Keratinocyte (primary cell): ENCODE data around the gene C7orf25. TPM values are rescaled to one million over a fixed set of nuclear protein-coding genes. Genes with fewer than 3 reads are reported as not detected.

ENCODE experiments used
- DNase-seq: peaks from one replicate; pipeline ENCODE4 v3.0.0-alpha.2; 2011; ENCODE audit warnings: low read depth, missing footprints, low spot score
- FAIRE-seq: peaks from 2 replicates; lab custom pipeline; 2011; peaks lifted over from hg19 to GRCh38; lab: Jason Lieb, UNC
- H2AFZ ChIP-seq: 2 replicates; pipeline ENCODE4 v1.6.0; 2012; ENCODE audit warnings: low read length, control low read depth, inconsistent platforms; ENCODE audit not compliant: control insufficient read depth
- H3K27ac ChIP-seq: 2 replicates; pipeline ENCODE4 v1.5.1; 2011; ENCODE audit warnings: low read length; ENCODE audit not compliant: control insufficient read depth, insufficient read depth
- H3K27me3 ChIP-seq: 3 replicates; pipeline ENCODE4 v1.6.0; 2011; ENCODE audit warnings: low read length; ENCODE audit not compliant: control insufficient read depth, insufficient read depth; ENCODE audit errors: extremely low read depth
- H3K36me3 ChIP-seq, 2 experiments: 2 replicates in 1 of 2; 3 replicates in 1 of 2; pipeline ENCODE4 v1.5.1; 2011; ENCODE audit warnings: low read length in 2 of 2, mild to moderate bottlenecking in 1 of 2; ENCODE audit not compliant: control insufficient read depth in 2 of 2, insufficient read depth in 2 of 2; ENCODE audit errors: extremely low read depth in 1 of 2
- H3K4me1 ChIP-seq: 3 replicates; pipeline ENCODE4 v1.5.1; 2011; ENCODE audit warnings: low read length; ENCODE audit not compliant: control insufficient read depth, insufficient read depth; ENCODE audit errors: extremely low read depth
- H3K4me2 ChIP-seq: 3 replicates; pipeline ENCODE4 v1.6.0; 2011; ENCODE audit warnings: low read depth, low read length; ENCODE audit not compliant: control insufficient read depth, insufficient read depth; ENCODE audit errors: extremely low read depth
- H3K4me3 ChIP-seq, 3 experiments: fragments of 200-600 bp in 1 of 3; sonication (generic) in 1 of 3; 2 replicates in 2 of 3; 3 replicates in 1 of 3; pipeline ENCODE4 v1.5.1; 2011 to 2016; ENCODE audit warnings: low read length in 3 of 3, mild to moderate bottlenecking in 3 of 3, control low read depth in 2 of 3, inconsistent platforms in 1 of 3, low read depth in 1 of 3, mixed read lengths in 1 of 3, mixed run types in 1 of 3, moderate library complexity in 1 of 3; ENCODE audit not compliant: control insufficient read depth in 2 of 3, insufficient read depth in 2 of 3; ENCODE audit errors: extremely low read depth in 1 of 3
- H3K79me2 ChIP-seq: 2 replicates; pipeline ENCODE4 v1.6.0; 2012; ENCODE audit warnings: low read length; ENCODE audit not compliant: control insufficient read depth, insufficient read depth
- H3K9ac ChIP-seq: 3 replicates; pipeline ENCODE4 v1.6.0; 2011; ENCODE audit warnings: low read length; ENCODE audit not compliant: control insufficient read depth, insufficient read depth; ENCODE audit errors: extremely low read depth
- H3K9me1 ChIP-seq: 3 replicates; pipeline ENCODE4 v1.6.0; 2011; ENCODE audit warnings: low read length; ENCODE audit not compliant: control insufficient read depth, insufficient read depth; ENCODE audit errors: extremely low read depth
- H3K9me3 ChIP-seq: 2 replicates; pipeline ENCODE4 v1.5.1; 2012; ENCODE audit warnings: low read depth, low read length; ENCODE audit not compliant: control insufficient read depth
- H4K20me1 ChIP-seq: 3 replicates; pipeline ENCODE4 v1.6.0; 2011; ENCODE audit warnings: low read length; ENCODE audit not compliant: control insufficient read depth, insufficient read depth; ENCODE audit errors: extremely low read depth
- CTCF ChIP-seq, 3 experiments: IDR thresholded peaks in 1 of 3; conservative IDR thresholded peaks in 1 of 3; optimal IDR thresholded peaks in 1 of 3; 2 replicates in 2 of 3; 3 replicates in 1 of 3; pipeline versions ENCODE3 to v1.5.1; 2011; ENCODE audit warnings: low read length in 3 of 3, mild to moderate bottlenecking in 3 of 3, moderate library complexity in 2 of 3, control low read depth in 1 of 3, inconsistent platforms in 1 of 3; ENCODE audit not compliant: insufficient read depth in 2 of 3; ENCODE audit errors: extremely low read depth in 1 of 3
- EZH2 ChIP-seq: IDR thresholded peaks from one replicate; pipeline ENCODE4 v1.6.1; 2012; ENCODE audit warnings: inconsistent platforms, mild to moderate bottlenecking, low read length, moderate library complexity
- dilution Hi-C: fragments of 300-500 bp; cut with MboI; formaldehyde crosslinking; loops from one replicate; pipeline ENCODE4 v1.7.0; 2020; ENCODE audit warnings: low sequenced_read_pairs; ENCODE audit not compliant: extremely low pct_ligation_motif_present
- polyA plus RNA-seq, 5 experiments: library from polyadenylated mRNA; depleted of rRNA in 3 of 5; stranded (reverse) in 3 of 5; stranded (forward) in 1 of 5; unstranded in 1 of 5; fragments of >200 nt; gene quantifications; 1 replicate in 1 of 5; 2 replicates in 3 of 5; 3 replicates in 1 of 5; pipeline versions ENCODE4 v1.2.1 to v1.2.3, GENCODE V29; 2011 to 2012; ENCODE audit warnings: missing spikeins in 2 of 5, low read depth in 1 of 5, low replicate concordance in 1 of 5

Gene C7orf25
- polyA plus RNA-seq, 1 donor (not counting 4 experiments of a cell fraction or from before 2014, with no cell fraction given) = 3.1 TPM

DNA sequence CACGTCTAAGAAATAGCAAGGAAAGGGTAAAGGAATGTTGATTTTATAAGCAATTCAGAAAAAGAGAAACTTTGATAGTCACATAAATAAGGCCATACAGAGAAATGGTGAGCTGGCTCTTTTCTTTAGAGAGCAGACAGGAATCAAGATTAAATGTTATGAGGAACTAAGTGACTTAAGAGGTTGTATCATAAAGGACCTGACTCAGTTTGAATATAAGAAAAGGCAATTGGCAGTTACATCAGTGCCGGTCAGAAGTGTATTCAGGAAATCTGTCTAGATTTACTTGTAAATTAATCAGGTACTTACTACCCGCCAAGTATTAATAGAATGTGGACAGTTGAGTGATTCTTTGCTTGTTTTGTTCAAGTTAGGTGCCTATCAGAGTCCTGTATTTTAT, 22.4 kb upstream of the C7orf25 start:
- Histone ChIP-seq H3K27me3 (no peaks in the 10 kb centered on the region), H3K36me3 (peaks cover 11 to 19% of the 10 kb centered on the region in 2 experiments), H3K79me2 (peaks cover 66% of the 10 kb centered on the region), H3K4me2 (no peak overlapping the region), H3K9ac (no peak overlapping the region), H2AFZ (no peak overlapping the region), H3K4me1 (peaks cover 15% of the 10 kb centered on the region), H3K9me3 (no peaks in the 10 kb centered on the region), H3K4me3 (no peak overlapping the region), H4K20me1 (no peaks in the 10 kb centered on the region), H3K9me1 (no peaks in the 10 kb centered on the region), H3K27ac (no peak overlapping the region)
- FAIRE-seq = no peak
- no peak for DNase-seq
- TF ChIP-seq CTCF (optimal IDR thresholded peaks at IDR 0.05 in 1 of 3, IDR thresholded peaks at IDR 0.05 in 1 of 3, conservative IDR thresholded peaks at IDR 0.05 in 1 of 3; ENCODE audit: extremely low read depth in 1 of 3, insufficient read depth in 2 of 3, low read length in 3 of 3) (no peak), EZH2 (no peak)
- dilution Hi-C loops = no loop called here

- H3K36me3 ChIP-seq = peaks cover 7 to 12% of the 10 kb centered on the region in 2 experiments
- H3K9me3 ChIP-seq = no peaks in the 10 kb centered on the region
- H3K27me3 ChIP-seq = no peaks in the 10 kb centered on the region
- H3K4me1 ChIP-seq = peaks cover 21% of the 10 kb centered on the region
- peak overlapping the region; percentile 78 for H2AFZ ChIP-seq
- DNase-seq = no peak
- peak overlapping the region; percentile 97 for H3K27ac ChIP-seq
- peak overlapping the region; percentile 99 for H3K9ac ChIP-seq
- dilution Hi-C loops = no loop called here
- H3K4me3 ChIP-seq = peak overlapping the region; percentile 95 to 98 (median 98)
- FAIRE-seq = peak; percentile 36
- H3K79me2 ChIP-seq = peaks cover 78% of the 10 kb centered on the region
- H4K20me1 ChIP-seq = no peaks in the 10 kb centered on the region
- H3K4me2 ChIP-seq = peak overlapping the region; percentile 87
- H3K9me1 ChIP-seq = no peaks in the 10 kb centered on the region
- TF ChIP-seq CTCF (optimal IDR thresholded peaks at IDR 0.05 in 1 of 3, IDR thresholded peaks at IDR 0.05 in 1 of 3, conservative IDR thresholded peaks at IDR 0.05 in 1 of 3; ENCODE audit: extremely low read depth in 1 of 3, insufficient read depth in 2 of 3, low read length in 3 of 3) = no peak
- no peak for TF ChIP-seq EZH2
Measured at GRCh38 chr7:42932811-42933591, 21.1 kb upstream of the C7orf25 start.
